Bronchial epithelial cell (primary cell): ENCODE measurements around the gene METAP1D. TPM values are rescaled to one million over a fixed set of nuclear protein-coding genes. Genes with fewer than 3 reads are reported as not detected.
"Not testable (repeated sequence)": the region's sequence is repeated elsewhere in the genome, so short reads cannot be mapped to it uniquely, and the experiment has no call there.

Source experiments
- DNase-seq: peaks from one replicate; pipeline ENCODE4 v3.0.0-alpha.2; 2010; ENCODE audit warnings: low read depth
- FAIRE-seq: peaks from 2 replicates; lab custom pipeline; 2011; peaks lifted over from hg19 to GRCh38; lab: Jason Lieb, UNC
- H3K27me3 ChIP-seq: 2 replicates; pipeline ENCODE4 v1.5.1; 2011; ENCODE audit warnings: low read length; ENCODE audit not compliant: control insufficient read depth, insufficient read depth
- H3K36me3 ChIP-seq: 2 replicates; pipeline ENCODE4 v1.5.1; 2011; ENCODE audit warnings: low read length; ENCODE audit not compliant: control insufficient read depth, insufficient read depth
- H3K4me3 ChIP-seq: 2 replicates; pipeline ENCODE4 v1.5.1; 2011; ENCODE audit warnings: mild to moderate bottlenecking, low read depth, low read length, control low read depth
- CTCF ChIP-seq: IDR thresholded peaks from 2 replicates; pipeline ENCODE4 v1.5.1; 2011; ENCODE audit warnings: mild to moderate bottlenecking, moderate library complexity, low read length, control low read depth, inconsistent platforms; ENCODE audit not compliant: insufficient read depth, severe bottlenecking
- total RNA-seq: library from RNA; depleted of rRNA; stranded (reverse); fragments of >200 nt; gene quantifications from 2 replicates; pipeline ENCODE4 v1.2.1, GENCODE V29; 2014

The METAP1D gene
- total RNA-seq, 1 donor from 2014 or later, result 2.6 TPM

DNA sequence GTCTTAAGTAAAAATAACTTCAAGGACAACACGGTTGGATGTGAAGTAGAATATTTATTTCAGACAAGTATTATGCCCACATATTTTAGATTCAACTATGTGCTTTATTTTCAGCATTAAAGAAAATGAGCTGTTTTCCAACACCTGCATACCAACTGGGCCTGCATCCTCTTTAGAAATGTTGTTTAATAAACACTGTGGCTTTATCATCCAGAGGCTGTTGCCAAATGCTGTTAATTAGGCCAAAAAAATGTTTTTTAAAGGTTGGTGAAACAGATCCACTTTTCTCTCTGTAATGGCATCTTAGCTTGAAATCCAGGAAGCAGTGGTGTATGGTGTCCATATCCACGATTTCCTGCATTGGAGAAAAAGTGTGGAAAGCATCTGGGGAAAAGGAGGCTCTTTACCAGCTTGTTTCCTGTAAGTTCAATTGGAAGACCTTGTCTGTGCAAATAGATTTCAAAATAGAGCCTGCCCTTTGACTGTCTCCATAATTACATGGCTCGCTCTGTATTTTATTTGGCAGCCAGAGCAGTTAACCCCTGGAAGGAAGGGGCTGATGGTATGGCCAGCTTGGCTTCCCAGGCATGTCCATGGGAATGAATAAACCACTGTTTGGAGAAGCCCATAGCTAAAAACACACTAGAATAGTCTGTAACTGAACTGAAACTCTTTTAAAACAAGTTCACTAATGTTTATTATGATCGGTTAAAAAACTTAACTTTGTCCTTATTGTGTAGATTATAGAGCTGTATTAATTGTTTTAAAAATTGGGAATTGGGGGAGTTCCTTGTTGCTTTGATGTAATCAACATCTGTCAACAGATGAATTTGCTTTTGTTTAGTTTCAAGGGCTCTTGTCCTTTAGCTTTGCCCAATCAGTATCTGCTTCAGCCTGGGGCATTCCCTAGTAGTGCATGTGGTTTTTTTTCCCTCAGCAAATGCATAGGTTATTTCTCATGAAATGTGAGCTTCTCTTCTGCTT is 52.5 kb downstream of the METAP1D start:
- no peak for TF ChIP-seq CTCF
- DNase-seq (no peak), FAIRE-seq (no peak)
- no peak overlapping the region for H3K4me3 ChIP-seq
- H3K27me3 ChIP-seq, result no peaks in the 10 kb centered on the region
- H3K36me3 ChIP-seq, result no peaks in the 10 kb centered on the region

DNA sequence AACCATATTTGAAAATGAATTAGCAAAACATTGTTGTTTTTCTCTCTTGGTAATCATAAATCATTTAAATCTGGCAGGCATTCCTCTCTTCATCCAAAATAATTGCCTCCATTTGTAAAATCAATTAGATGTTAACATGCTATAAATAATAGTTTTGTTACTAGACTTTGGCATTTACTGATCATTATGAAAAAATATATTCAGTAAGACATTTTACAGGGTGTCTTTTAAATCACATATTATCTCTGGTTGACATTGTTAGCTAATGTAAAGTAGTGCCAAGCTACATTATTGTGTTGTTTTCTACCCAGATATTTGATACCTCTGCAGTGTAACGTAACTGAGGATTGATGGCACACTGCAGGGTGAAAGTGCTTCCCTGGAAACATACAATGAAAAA is 53.7 kb downstream of the METAP1D start:
- TF ChIP-seq CTCF, result no peak
- Histone ChIP-seq H3K4me3 (no peak overlapping the region), H3K27me3 (no peaks in the 10 kb centered on the region), H3K36me3 (no peaks in the 10 kb centered on the region)
- DNase-seq (no peak), FAIRE-seq (no peak)

DNA sequence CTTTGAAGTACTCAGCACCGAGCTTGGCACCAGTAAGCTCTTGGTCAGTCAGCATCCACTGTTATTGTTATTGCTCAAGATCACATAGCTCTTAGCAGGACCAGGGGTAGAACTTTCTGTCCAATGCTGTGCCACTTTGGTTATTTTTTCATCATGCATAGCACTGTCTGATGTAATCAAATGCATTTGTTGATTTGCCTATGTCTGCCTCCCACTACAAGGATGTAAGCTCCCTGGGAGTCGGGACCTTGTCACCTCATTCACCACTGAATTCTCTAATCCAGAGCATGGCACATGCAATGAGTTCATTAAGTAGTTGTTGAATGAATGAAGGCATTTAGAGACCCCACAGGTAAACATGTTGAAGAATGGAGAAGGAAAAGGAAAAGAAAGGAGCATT is 56.5 kb downstream of the METAP1D start:
- H3K4me3 ChIP-seq, result no peak overlapping the region
- TF ChIP-seq CTCF, result no peak
- DNase-seq (no peak), FAIRE-seq (no peak)
- no peaks in the 10 kb centered on the region for H3K27me3 ChIP-seq
- H3K36me3 ChIP-seq, result no peaks in the 10 kb centered on the region

DNA sequence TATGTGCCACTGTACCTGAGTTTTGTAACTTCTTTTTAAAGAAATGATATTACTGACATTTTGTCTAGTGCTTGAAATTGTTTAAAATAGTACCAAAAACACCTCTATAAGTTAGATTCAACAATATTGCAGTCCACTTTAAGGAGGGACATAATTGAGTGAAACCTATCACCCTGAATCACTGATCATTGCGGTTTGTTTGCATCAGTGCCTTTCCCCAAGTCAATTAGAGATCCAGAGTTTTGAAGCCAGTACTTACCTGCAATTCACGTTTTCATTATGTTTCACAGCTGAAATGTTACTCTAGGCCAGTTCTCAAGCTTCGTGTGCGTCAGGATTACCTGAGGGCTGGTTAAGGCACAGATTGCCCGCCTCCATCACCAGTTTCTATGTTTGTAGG is 58.9 kb downstream of the METAP1D start:
- FAIRE-seq, result no peak
- Histone ChIP-seq H3K4me3 (no peak overlapping the region), H3K36me3 (no peaks in the 10 kb centered on the region), H3K27me3 (no peaks in the 10 kb centered on the region)
- no peak for TF ChIP-seq CTCF
- DNase-seq, result no peak

DNA sequence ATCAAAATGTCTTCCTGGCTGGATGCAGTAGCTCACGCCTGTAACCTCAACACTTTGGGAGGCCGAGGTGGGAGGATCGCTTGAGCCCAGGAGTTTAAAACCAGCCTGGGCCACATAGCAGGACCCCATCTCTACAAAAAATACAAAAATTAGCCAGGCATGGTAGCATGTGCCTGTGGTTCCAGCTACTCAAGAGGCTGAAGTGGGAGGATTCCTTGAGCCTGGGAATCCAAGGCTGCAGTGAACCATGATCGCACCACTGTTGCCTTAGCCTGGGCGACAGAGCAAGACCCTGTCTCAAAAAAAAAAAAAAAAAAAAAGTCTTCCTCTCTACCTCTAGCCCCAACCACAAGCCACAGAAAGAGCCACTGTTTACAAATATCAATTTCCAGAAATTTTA is 60.4 kb downstream of the METAP1D start:
- H3K27me3 ChIP-seq, H3K36me3 ChIP-seq, DNase-seq, H3K4me3 ChIP-seq, FAIRE-seq: not testable (repeated sequence)

DNA sequence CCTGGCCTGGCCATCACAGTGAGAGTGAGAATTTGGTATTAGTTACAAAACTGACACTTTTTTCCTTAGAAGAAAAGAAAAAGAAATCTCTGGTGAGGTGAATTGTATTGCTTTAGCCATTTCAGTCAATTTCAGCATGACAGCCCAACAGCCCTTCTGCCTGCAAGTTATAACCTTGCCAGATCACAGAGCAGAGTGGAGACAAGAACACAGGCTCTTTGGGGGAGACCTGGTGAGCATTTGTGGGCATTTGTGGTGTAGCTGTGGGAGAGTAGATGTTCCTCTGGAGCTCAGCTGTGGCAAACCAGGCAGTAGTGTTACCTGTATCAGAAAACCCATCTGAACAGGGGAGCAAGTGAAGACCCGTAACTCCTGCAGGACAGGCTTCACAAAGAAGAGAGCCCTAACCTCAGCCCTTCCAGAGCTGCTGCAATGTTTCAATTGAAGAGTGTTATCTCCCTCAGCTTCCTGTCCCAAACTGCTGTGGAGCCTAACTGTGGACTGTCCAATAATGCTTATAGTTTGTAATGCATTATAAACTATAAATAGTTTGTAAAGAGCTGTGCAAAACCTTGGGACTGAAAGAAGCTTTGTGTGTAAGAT is 62.8 kb downstream of the METAP1D start:
- Histone ChIP-seq H3K4me3 (no peak overlapping the region), H3K36me3 (no peaks in the 10 kb centered on the region), H3K27me3 (no peaks in the 10 kb centered on the region)
- FAIRE-seq (no peak), DNase-seq (no peak)
- TF ChIP-seq CTCF, result no peak
